HG02885 (cell line): ENCODE results near the gene KIF26A.

Source experiments
- ATAC-seq: cut with Tn5 transposase; IDR thresholded peaks from one replicate; pipeline ENCODE4 v1.9.1; 2021; ENCODE audit warnings: mild to moderate bottlenecking; ENCODE audit not compliant: unreplicated experiment, poor library complexity

The KIF26A gene

DNA sequence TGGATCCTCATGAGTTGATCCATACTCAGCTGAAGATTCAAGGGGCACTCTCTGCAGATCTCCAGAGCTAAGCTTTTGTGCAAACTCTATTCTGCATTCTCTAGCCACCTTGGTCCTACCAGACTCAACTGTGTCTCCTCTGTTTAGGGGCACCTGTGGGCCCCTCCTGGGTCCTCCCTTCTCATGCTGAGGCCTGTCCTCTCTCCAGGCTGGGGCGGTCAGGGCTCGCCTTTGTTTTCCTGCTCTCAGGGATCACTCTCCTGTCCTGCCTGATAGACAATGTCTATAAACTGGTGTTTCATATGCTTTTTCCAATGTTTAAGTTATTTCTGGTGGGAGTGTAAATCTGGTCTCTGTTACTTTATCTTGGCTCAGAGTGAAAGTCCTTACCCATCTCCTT is 11.6 kb upstream of the KIF26A start:
- ATAC-seq: no peak

DNA sequence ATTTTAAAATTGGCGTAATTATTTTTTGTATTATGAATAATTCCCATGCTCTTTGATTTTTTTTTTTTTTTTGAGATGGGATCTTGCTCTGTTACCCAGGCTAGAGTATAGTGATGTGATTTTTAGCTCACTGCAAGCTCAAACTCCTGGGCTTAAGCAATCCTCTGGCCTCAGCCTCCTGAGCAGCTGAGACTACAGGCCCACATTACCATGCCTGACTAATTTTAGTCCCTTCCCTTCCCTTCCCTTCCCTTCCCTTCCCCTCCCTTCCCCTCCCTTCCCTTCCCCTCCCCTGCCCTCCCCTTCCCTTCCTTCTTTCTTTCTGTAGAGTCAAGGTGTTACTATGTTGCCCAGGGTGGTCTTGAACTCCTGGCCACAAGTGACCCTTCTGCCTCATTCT is 9.4 kb upstream of the KIF26A start:
- no peak for ATAC-seq

DNA sequence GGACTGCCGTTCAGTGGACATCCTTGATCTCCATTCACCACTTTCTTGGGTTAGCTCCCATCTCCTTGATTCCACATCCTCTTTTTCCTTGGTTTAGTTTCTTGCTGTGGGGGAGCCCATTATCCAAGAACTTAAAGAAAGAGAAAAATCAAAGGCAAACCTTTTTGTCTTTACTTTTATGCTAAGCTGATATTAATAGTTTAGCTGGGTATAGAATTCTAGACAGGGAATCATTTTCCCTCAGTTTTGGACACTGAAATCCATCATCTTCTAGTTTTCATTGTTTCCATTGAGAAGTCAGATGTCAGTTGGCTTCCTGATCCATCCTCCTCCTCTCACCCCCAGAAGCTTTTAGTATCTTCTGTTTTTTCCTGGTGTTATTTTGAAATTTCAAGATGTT is 8.8 kb upstream of the KIF26A start:
- ATAC-seq: no peak

DNA sequence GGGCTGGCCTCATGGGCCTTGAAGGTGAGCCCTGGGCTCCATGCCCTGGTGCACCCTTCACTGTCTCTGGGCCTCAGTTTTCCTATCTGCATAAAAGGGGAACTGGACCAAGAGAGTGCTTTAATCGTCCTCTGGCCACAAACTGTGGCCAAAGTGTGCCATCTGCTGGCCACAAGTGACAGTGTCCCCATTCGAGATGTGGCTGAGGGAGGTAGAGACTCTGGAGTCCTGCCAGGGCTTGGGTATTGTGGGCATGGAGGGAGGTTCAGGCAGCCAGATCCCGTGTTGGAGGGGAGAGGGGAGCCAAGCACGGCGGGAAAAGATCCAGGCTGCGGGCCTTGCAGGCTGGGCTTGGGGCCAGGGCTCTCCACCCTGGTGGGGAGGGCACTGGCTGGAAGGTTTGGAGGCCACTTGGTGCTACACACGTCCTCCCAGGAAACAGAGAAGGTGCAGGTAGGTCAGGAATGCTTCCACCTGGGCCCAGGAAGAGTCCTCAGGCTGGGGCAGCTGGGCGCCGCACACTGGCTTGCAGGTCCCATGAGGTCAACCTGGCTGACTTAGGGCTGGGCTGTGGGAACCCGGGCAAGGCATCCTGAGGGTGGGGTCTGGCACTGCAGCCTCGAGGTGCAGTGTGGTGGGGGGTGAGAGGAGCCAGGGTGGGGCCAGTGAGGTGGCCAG is 7.3 kb upstream of the KIF26A start:
- ATAC-seq: no peak

DNA sequence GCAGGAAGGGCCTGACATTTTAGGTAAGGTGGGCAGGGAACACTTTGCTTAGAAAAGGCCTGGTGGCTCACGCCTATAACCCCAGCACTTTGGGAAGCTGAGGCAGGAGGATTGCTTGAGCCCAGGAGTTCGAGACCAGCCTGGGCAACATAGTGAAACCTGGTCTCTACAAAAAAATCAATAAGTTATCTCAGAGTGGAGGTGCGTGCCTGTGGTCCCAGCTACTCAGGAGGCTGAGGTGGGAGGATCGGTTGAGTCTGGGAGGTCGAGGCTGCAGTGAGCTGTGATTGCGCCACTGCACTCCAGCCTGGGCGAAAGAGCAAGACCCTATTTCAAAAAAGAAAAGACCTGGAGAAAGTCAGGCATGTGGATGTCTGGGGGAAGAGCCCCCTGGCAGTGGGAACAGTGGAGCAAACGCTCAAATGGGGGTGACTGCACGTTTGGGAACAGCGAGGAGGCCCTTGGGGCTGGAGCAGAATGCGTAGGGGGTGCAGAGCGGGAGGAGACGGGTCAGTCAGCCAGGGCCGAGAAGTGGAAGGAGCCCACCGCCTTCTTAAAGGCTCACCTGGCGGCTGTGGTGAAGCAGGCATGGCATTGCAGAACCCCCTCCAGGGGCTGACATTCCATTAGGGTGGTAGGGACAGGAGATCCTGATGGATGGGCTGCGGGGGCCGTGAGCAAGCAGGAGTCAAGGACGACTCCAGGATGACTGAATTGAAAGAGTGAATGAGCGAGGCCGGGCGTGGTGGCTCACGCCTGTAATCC is 6.2 kb upstream of the KIF26A start:
- ATAC-seq: no peak

DNA sequence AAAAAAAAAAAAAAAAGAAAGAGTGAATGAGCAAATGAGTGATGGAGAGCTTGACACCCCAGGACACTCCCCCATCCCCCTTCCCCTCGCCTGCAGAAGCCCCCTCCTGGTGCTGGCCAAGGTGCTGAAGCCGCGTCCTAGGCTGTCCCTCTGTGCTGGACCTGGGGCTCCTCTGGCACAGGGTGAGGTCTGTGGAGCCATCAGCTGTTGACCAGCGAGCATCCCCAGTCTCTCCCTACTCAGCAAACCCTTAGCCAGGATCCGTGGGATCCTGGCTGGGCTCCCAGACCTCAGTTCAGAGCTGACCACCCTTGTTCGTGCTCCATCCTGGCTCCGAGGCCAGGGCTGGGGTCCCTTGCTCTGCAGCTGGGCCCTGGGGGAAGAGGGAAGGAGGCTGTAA is 5.4 kb upstream of the KIF26A start:
- no peak for ATAC-seq

DNA sequence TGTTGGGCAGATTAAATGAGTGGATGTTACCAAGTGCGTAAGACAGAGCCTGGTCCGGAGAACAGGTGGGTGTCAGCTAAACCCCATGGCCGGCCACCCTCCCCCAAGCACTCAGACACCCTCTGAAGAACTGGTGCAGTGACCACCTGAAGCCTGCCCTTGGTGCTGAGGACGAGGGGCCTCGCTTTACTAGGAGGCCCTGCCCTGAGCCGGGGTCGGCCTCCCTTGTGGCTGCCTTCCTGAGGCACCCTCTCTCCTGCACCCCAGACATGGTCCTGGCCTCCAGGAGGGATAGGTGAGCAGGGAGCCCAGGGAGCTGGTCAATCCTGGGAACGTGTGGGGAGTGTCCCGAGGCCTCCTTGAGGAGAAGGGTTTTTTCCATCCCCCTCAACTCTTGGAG is 4.9 kb upstream of the KIF26A start:
- ATAC-seq: no peak

DNA sequence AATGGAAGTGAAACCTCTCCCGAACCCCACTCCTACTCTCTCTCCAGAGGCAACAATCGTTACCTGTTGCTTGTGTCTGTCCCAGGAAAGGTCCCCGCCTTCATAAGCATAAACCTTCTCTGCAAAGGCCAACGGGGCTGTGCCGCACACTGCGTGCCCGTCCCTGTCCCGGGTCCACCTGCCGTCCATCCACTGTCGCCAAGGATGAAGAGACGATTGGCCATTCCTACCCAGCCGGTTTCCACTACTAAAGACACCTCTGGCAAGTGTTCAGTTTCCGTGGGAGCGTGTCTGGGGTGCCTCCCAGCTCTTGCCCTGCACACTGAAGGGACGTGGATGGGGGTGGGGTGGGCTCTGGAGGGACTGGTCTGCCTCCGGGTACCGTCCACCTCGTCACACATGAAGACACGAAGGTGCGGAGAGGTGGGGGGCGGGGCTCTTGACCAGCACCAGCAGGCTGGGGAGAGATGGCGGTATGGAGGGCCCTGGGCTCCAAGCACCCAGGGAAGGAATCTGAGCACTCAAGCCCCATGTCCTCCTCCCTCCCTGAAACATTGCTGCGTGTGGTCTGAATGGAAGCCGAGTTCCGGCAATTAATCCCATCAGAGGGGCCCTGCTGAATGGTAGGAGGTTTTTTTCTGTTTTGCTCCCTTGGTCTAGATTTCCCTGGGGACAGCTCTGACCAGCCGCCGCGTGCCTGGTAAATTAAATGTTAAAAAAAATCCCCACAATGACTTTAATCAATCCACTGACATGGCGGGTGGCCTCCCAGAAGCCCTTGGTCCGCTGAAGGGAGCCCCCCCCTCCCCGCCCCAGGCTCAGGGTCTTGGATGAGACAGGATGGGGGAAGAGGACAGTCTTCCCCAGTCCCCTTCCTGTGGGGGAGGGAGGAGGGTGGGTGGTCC is 4.1 kb upstream of the KIF26A start:
- ATAC-seq: no peak

DNA sequence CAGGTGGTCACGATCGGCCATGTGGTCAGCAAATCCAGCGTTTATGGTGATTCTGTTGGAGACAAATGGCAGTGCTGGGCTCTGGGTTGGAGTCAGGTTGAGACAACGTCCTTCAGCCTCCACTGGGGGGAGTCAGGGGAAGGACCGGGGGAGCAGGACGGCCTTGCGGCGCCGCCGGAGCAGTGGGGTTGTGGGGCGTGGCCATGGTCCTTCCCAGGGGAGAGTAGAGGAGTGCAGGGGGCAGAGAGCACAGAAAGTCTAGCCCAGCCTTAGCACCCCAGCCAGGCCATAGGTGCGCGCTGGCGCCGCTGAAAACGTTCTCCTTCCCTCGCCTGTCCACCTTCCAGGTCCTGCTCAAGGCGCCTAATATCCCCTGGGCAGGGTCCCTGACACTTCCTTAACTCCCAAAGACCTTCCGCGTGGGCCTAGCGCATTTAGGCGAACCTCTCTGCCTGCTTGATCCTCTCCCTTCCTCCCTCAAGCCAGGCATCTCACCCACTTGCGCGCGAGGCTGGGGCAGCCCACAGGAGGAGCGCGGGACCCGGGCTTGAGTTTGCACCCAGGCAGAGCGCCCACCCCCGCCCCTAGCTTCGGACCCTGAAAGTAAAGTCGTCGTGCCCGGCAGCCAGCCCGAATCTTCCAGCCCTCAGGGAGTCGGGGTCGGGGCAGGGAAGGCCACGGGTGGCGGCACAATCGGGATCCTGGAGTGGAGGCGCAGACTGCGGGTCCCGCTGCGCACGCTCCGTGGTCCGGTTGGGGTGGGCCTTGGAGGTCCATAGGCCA is 3.1 kb upstream of the KIF26A start:
- no peak for ATAC-seq

DNA sequence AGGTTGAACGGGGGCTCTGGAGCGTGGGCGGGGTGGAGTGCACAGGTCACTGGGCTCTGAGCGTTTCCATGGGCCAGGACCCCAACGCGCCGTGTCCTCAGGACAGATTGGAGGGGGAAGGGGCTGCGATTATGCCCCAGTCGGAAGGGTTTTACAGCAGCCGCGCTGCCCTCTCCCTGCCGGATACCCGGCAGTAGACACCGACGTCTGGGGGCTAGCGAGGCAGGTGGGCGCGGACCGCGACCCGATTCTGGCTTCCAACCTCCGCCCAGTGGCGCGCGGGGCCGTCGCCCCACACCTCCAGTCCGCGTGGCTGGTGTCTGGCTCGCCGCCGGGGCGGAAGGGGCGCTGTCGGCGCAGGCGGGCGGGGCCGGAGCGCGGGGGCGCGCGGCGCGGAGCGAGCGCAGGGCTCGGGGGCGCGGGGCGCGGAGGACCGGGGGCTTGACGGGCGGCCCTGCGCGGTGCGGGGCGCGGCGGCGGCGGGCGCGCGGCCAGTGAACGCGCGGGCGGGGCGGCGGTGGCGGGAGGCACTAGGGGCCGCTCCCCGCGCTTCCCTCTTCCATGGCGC is 2.4 kb upstream of the KIF26A start:
- no peak for ATAC-seq

DNA sequence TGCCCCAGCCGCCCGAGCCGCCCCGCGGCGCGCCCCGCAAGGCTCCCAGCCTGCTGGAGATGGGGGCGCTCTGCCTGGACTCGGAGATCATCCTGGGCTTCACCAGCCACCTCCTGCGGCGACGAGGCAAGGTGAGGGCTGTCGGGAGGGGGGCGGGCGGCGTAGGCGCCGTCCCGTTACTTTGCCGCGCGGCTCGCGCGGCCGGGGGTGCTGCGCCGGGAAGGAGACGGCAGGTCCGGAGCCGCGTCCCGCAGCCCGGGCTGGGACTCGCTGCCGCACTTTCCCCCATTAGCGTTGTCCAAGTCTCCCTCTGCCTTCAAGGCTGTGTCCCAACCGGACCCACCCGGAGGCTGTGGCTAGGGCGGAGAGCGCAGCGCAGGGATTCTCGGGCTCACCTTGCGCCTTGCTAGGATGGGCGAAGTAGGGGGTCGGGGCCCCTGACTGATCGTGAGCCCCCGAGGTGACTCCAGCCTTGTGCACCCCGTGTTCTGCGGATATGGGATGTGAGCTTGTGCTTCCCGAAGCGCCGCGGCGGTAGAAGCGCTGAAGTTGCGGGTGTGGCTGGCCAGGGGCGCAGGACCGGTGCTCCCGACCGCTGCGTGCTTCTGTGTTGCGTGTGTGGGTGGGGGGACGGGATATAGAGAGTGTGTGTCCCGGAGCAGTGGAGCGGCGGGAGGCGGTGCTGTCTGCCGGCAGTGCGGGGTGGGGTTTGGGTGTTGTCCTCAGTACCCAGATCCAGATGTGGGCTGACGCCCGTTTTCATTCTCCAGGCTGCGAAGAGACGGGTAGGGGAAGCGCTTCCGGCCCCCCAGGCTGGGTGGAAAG is 1.7 kb upstream of the KIF26A start:
- no peak for ATAC-seq

DNA sequence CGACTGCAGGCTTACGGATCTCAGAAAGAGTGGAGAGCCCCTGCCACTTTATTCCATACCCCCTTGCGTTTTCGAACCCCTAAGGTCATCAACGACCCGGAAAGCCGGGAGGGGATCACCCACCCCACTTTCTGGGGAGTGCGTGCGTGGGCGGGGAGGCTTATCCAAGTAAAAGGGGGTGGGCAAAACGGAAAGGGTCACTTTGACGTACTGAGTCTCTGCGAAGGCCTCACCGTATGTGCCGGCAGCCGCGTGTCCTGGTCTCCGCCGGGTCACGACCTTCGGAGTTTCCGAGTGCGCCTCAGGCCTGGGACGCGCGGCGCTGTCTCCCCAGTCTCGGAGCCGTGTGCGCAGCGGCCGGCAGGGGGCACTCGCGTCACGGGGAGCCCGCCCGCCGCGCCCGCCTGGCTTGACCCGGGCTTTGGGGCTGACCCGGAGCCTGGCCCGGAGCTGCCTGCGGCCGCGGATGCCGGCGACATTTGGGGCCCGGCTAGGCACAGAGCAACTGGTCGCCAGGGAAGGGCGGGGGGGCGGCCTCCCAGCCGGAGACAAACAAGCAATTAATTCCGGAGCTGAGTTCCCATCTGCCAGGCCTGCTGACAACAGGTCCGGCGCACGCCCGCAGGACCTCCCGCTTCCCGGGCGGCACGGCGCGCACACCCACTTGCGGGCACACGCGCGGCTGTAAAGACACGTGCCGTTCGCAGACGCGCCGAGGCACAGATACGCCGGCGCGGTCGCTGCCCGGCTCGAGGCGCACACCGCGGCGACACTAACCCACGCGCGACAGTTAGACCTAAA is 890 bp upstream of the KIF26A start:
- peak; percentile 51 for ATAC-seq

DNA sequence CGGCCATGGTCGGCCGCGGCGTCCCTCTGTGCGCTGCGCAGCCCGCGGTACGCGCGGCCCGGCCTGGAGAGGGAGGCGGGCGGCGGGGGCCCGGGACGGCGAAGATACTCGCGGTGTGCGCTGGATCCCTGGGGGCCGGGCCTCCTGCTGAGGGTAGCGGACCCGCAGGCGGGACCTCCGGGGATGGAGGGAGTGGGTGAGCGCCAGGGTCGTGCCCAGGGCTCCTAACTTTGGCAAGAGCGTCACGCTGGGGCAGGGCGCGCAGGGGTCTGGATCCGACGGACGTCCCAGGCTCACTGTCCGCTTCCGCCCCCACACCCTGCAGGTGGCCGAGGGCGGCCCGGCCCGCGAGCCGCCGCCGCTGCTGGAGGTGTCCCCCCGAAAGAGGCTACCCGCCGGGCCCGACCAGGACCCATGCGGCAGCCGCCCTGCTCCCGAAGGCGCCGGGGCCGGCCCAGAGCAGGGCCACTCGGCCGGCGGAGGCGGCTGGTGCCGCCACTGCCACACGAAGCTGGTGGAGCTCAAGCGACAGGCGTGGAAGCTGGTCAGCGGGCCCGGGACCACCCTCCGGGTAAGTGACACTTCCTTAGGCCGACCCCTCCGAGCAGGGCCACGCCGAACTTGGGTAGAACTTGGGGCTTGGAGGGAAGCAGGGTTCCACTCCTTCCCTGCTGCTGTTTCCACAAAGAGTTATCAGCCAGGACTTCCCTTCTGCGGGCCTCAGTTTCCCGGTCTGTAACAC is 502 bp downstream of the KIF26A start:
- ATAC-seq: no peak

DNA sequence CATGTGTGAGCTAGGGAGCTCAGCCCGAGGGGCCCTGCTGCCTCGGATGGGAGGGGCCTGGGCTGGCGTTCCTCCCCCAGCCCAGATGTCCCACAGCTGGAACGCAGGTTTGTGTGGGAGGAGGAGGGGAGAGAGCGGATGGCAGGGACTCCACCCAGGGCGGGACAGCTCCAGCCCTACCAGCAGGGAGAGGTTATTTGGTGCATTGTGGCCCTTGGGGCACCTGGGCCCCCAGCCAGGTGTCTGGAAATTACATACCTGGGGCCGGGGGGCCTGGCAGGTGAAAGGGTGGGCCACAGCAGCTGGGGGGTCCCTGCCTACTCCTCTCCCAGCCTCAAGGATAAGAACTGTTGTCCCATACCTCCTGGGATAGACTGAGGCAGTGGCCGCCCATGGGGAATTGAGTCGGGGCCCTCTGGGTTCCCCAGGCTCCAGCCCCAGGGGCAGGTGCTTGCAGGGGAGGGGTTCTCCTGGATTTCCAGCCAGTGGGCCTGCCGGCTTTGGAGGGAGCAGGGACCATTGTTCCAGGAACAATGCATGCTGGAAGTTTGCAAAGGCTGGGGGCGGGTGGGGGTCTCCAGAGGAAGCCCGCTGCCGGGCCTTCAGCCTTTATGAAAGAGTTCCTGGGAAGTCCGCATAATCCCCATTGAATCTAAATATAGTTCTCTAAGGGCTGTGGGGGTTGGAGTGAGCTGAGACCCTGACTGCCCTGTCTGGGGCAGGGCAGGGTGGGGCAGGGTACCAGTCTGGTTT is 1.2 kb downstream of the KIF26A start:
- ATAC-seq: no peak

DNA sequence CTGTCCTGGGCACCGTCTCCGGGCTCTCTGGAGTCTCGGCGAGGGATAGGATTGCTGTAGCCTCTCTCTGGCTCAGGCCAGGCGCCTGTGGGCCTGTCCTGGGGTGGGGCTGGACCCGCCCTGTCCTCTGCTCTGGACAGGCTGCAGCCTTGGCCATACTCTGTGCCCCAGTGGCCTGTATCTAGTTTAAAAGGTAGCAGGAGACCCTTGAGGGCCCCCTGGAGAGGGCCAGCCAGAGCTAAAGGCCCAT is 1.8 kb downstream of the KIF26A start:
- no peak for ATAC-seq

DNA sequence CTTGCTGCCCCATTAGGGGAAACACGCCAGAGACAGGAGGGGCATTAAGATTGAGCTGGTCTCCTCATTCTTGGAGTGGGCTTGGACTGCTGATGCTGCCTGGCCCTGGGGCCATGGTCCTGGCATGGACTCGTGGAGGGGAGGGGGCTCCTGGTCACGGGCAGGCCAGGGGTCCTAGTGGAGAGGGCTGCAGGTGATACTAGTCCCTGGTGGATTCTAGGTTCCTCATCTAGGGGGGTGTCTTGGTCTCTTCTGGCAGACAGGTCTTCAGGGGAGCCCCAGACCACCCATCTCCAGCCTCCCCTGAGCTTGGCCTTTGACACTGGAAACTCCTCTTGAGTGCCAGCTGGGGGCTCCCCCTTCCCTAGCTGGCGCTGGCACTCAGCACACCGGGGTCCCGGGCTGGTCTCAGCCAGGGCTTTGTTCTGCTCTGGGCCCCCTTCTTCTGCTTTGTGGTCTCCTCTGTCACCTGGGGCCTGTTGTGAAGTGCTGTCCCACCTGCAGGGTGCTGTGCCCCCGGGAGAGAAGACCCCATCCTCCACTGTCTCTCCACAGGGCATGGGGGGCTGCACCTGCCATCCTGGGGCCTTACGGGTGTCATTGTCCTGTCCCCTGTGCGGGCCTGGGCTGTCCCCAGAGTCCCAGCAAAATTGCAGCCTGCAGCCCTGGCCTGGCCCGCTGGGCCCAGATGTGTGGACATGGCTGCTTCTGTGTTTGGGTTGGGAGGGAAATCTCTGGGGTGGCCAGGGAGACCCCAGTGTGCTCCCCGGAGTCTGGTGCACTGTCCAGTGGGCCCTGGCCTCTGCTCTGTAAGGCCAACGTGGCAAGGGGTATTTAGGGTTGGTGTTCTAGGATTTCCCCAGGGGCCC is 2.3 kb downstream of the KIF26A start:
- ATAC-seq: no peak
